Liver (tissue), 9 donors: Measurements from ENCODE around the gene BMP10. TPM values are rescaled to one million over a fixed set of nuclear protein-coding genes. Genes with fewer than 3 reads are reported as not detected.

Source experiments
- DNase-seq: peaks from one replicate; pipeline ENCODE4 v3.0.0-alpha.2; 2017; ENCODE audit warnings: low spot score
- H3K27ac ChIP-seq, 2 donors: one replicate each; pipeline ENCODE4 v1.7.0; 2013; ENCODE audit warnings: inconsistent platforms in 2 of 2, low read length in 2 of 2, control low read depth in 1 of 2, low read depth in 1 of 2, mild to moderate bottlenecking in 1 of 2
- H3K27me3 ChIP-seq, 4 donors: one replicate each; pipeline versions ENCODE4 v1.6.1 to v1.7.0; 2013; ENCODE audit warnings: low read length in 3 of 4, inconsistent platforms in 1 of 4, mild to moderate bottlenecking in 1 of 4, moderate library complexity in 1 of 4; ENCODE audit not compliant: control insufficient read depth in 4 of 4, insufficient read depth in 4 of 4
- H3K36me3 ChIP-seq, 4 donors: one replicate each; pipeline versions ENCODE4 v1.6.1 to v1.7.0; 2013; ENCODE audit warnings: low read length in 3 of 4, mild to moderate bottlenecking in 3 of 4, low read depth in 1 of 4, moderate library complexity in 1 of 4; ENCODE audit not compliant: control insufficient read depth in 4 of 4, insufficient read depth in 3 of 4
- H3K4me1 ChIP-seq, 4 donors: one replicate each; pipeline versions ENCODE4 v1.6.1 to v1.7.0; 2013; ENCODE audit warnings: low read length in 3 of 4, mild to moderate bottlenecking in 3 of 4, moderate library complexity in 1 of 4; ENCODE audit not compliant: control insufficient read depth in 4 of 4, insufficient read depth in 4 of 4
- H3K4me3 ChIP-seq, 3 donors: one replicate each; pipeline versions ENCODE4 v1.6.1 to v1.7.0; 2013; ENCODE audit warnings: low read length in 3 of 3, control low read depth in 1 of 3, low read depth in 1 of 3, mild to moderate bottlenecking in 1 of 3
- H3K9ac ChIP-seq, 2 donors: one replicate each; pipeline ENCODE4 v1.7.0; 2013; ENCODE audit warnings: low read length in 2 of 2, mild to moderate bottlenecking in 2 of 2, moderate library complexity in 2 of 2, control low read depth in 1 of 2, low read depth in 1 of 2
- H3K9me3 ChIP-seq, 4 donors: one replicate each; pipeline versions ENCODE4 v1.6.1 to v1.7.0; 2013; ENCODE audit warnings: low read length in 3 of 4; ENCODE audit not compliant: control insufficient read depth in 4 of 4
- ATF3 ChIP-seq: IDR thresholded peaks from 2 replicates; pipeline ENCODE4 v1.6.1; 2016; ENCODE audit warnings: antibody characterized with exemption
- EGR1 ChIP-seq, 2 donors: IDR thresholded peaks; 2 replicates each; pipeline ENCODE4 v1.6.1; 2016 to 2018; ENCODE audit warnings: antibody characterized with exemption in 2 of 2, low read depth in 2 of 2
- FOXA1 ChIP-seq: IDR thresholded peaks from 2 replicates; pipeline ENCODE4 v1.6.1; 2016; ENCODE audit warnings: antibody characterized with exemption
- HNF4A ChIP-seq, 2 donors: conservative IDR thresholded peaks; 2 replicates each; pipeline ENCODE4 v1.6.1; 2016; ENCODE audit warnings: antibody characterized with exemption in 2 of 2, mild to moderate bottlenecking in 2 of 2
- NR2F2 ChIP-seq: IDR thresholded peaks from 2 replicates; pipeline ENCODE4 v1.6.1; 2016; ENCODE audit warnings: antibody characterized with exemption
- WGBS: extraction: QIAGEN DNeasy Blood & Tissue Kit; methylation state at CpG from one replicate; pipeline ENCODE4 v1.1.7; 2013; 5-methylcytosine and 5-hydroxymethylcytosine counted together
- polyA plus RNA-seq, 2 donors: library from polyadenylated mRNA; stranded (reverse) in 1 of 2; unstranded in 1 of 2; fragments of 200-250 nt in 1 of 2; fragments of >200 nt in 1 of 2; fragmentation: Nextera tagmentation in 1 of 2; extraction: Ambion mirVana in 1 of 2; gene quantifications; one replicate each; pipeline versions ENCODE4 v1.2.1 to v1.2.3, GENCODE V29; 2013 to 2015
- total RNA-seq, 2 donors: library from RNA; depleted of rRNA; stranded (reverse); fragments of >200 nt; gene quantifications; one replicate each; pipeline ENCODE4 v1.2.3, GENCODE V29; 2014
- TF ChIP-seq, protein P1 (sequence below): fragments of 150-350 bp; IDR thresholded peaks from 2 replicates; pipeline ENCODE4 v1.5.1; 2017; ENCODE audit warnings: improper control_type of control experiment, low read depth, low read length; ENCODE audit not compliant: missing input control
- TF ChIP-seq, protein P2 (sequence below): IDR thresholded peaks from 2 replicates; pipeline ENCODE4 v1.6.1; 2016; ENCODE audit warnings: antibody characterized with exemption
- donor health status: healthy.
- donor health status: healthy.
- donor health status: healthy.
- donor health status: healthy.
- donor health status: healthy.

Gene BMP10
- total and polyA plus RNA-seq, 4 donors = 0.39 to 10.0 (median 8.7) TPM

- Histone ChIP-seq H3K4me3 (no peak overlapping the region), H3K9ac (no peak overlapping the region), H3K9me3 (no peaks in the 10 kb centered on the region), H3K27me3 (no peaks in the 10 kb centered on the region), H3K27ac (no peak overlapping the region), H3K4me1 (peaks cover 0 to 5% (median 0%) of the 10 kb centered on the region in 4 donors), H3K36me3 (no peaks in the 10 kb centered on the region)
- no peak for TF ChIP-seq FOXA1
- no peak for TF ChIP-seq NR2F2
- TF ChIP-seq HNF4A (conservative IDR thresholded peaks at IDR 0.05) = no peak
- TF ChIP-seq, protein P1, sequence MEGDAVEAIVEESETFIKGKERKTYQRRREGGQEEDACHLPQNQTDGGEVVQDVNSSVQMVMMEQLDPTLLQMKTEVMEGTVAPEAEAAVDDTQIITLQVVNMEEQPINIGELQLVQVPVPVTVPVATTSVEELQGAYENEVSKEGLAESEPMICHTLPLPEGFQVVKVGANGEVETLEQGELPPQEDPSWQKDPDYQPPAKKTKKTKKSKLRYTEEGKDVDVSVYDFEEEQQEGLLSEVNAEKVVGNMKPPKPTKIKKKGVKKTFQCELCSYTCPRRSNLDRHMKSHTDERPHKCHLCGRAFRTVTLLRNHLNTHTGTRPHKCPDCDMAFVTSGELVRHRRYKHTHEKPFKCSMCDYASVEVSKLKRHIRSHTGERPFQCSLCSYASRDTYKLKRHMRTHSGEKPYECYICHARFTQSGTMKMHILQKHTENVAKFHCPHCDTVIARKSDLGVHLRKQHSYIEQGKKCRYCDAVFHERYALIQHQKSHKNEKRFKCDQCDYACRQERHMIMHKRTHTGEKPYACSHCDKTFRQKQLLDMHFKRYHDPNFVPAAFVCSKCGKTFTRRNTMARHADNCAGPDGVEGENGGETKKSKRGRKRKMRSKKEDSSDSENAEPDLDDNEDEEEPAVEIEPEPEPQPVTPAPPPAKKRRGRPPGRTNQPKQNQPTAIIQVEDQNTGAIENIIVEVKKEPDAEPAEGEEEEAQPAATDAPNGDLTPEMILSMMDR = no peak
- WGBS = 72% methylated on average over 2 of the region's 2 CpGs
- DNase-seq = no peak
Measured at GRCh38 chr2:68863996-68864395, 7.2 kb downstream of the BMP10 start.

DNA sequence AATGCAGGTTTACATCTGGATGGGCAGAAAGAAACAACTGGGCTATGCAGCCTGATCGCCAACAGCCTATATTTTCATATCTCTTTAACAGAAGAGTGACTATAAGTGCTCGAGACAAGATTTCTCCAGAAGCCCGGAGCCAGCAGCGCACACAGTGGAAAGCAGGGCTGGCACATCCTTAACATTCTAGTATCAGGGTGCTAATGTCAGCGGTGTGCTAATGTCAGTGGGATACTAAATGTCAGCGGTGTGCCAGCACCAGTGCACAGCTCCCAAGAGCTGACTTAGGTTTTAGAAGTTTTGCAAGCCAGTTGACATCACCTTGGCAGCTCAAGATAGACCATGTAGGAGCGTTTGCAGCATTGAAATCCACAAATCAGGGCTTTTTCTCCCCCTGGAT lies 8.3 kb downstream of the BMP10 start:
- no peak overlapping the region for H3K4me3 ChIP-seq
- no peak for DNase-seq
- H3K4me1 ChIP-seq = peaks cover 0 to 5% (median 0%) of the 10 kb centered on the region in 4 donors
- 81% methylated on average over 7 of the region's 7 CpGs for WGBS
- H3K9me3 ChIP-seq = no peaks in the 10 kb centered on the region
- TF ChIP-seq HNF4A (conservative IDR thresholded peaks at IDR 0.05) (no peak), NR2F2 (no peak), EGR1 (IDR thresholded peaks at IDR 0.05; ENCODE audit: low read depth in 2 of 2) (no peak), ATF3 (no peak)
- TF ChIP-seq, protein P1 = no peak
- TF ChIP-seq, protein P2, sequence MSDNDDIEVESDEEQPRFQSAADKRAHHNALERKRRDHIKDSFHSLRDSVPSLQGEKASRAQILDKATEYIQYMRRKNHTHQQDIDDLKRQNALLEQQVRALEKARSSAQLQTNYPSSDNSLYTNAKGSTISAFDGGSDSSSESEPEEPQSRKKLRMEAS = no peak
- no peak overlapping the region for H3K9ac ChIP-seq
- no peaks in the 10 kb centered on the region for H3K27me3 ChIP-seq
- no peaks in the 10 kb centered on the region for H3K36me3 ChIP-seq
- H3K27ac ChIP-seq = no peak overlapping the region

DNA sequence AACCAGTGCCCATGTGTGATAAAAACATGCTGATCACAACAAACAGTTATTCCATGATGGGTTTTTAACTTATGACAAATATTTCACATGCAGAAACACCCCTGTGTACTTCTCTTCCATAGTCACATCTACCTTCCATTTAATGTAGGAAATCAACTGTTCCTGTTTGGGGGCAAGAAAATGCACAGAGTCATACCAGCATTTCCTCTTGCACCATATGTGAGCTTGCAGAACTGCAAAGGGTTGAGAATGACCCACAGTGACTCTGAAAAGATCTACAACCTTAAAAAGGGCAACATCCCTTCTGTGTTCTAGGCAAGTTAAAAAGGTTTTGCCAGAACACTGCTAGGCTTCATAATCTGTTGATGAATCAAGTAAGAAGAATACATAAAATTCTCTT lies 9.9 kb downstream of the BMP10 start:
- no peak for DNase-seq
- no peaks in the 10 kb centered on the region for H3K36me3 ChIP-seq
- H3K27ac ChIP-seq = no peak overlapping the region
- H3K27me3 ChIP-seq = no peaks in the 10 kb centered on the region
- peaks cover 0 to 4% (median 0%) of the 10 kb centered on the region in 4 donors for H3K4me1 ChIP-seq
- no peaks in the 10 kb centered on the region for H3K9me3 ChIP-seq
- no peak overlapping the region for H3K9ac ChIP-seq
- no peak overlapping the region for H3K4me3 ChIP-seq
- TF ChIP-seq, protein P2 = no peak
- TF ChIP-seq NR2F2 = no peak
